GM23338 (cell line): ENCODE measurements around the gene FBXL5. TPM values are rescaled to one million over a fixed set of nuclear protein-coding genes. Genes with fewer than 3 reads are reported as not detected.

ENCODE experiments used
- ATAC-seq: fragments of 200-7000 bp; cut with Tn5 transposase; 3 replicates; pipeline ENCODE4 v1.9.1; 2020
- DNase-seq: peaks from one replicate; pipeline ENCODE4 v3.0.0-alpha.2; 2015; ENCODE audit warnings: low spot score
- H2AFZ ChIP-seq: fragments of 200-600 bp; sonication (generic); 2 replicates; pipeline ENCODE4 v1.8.0; 2016; ENCODE audit warnings: antibody characterized with exemption, mild to moderate bottlenecking, moderate library complexity
- H3F3A ChIP-seq: fragments of 200-600 bp; sonication (generic); replicated peaks from 2 replicates; pipeline ENCODE4 v1.8.0; 2017; ENCODE audit warnings: antibody characterized with exemption, mixed run types, low read depth
- H3K27ac ChIP-seq: fragments of 200-600 bp; sonication (generic); 2 replicates; pipeline ENCODE4 v1.6.1; 2016; ENCODE audit warnings: low read depth
- H3K27me3 ChIP-seq: fragments of 200-600 bp; sonication (generic); 2 replicates; pipeline ENCODE4 v1.8.0; 2016; ENCODE audit warnings: mild to moderate bottlenecking, mixed run types, moderate library complexity; ENCODE audit not compliant: insufficient read depth
- H3K36me3 ChIP-seq: fragments of 200-600 bp; sonication (generic); 2 replicates; pipeline ENCODE4 v1.8.0; 2016; ENCODE audit warnings: mild to moderate bottlenecking; ENCODE audit not compliant: insufficient read depth
- H3K4me1 ChIP-seq: fragments of 200-600 bp; sonication (generic); 2 replicates; pipeline ENCODE4 v1.8.0; 2016; ENCODE audit warnings: mild to moderate bottlenecking, moderate library complexity; ENCODE audit not compliant: insufficient read depth
- H3K4me2 ChIP-seq: fragments of 200-600 bp; sonication (generic); 2 replicates; pipeline ENCODE4 v1.7.1; 2017; ENCODE audit warnings: mixed run types
- H3K4me3 ChIP-seq: fragments of 200-600 bp; sonication (generic); 2 replicates; pipeline ENCODE4 v1.6.1; 2016; ENCODE audit warnings: mixed run types
- H3K79me2 ChIP-seq: fragments of 200-600 bp; sonication (generic); replicated peaks from 2 replicates; pipeline ENCODE4 v1.8.0; 2017; ENCODE audit warnings: mild to moderate bottlenecking; ENCODE audit not compliant: insufficient read depth
- H3K9me2 ChIP-seq: fragments of 200-600 bp; sonication (generic); 2 replicates; pipeline ENCODE4 v1.8.0; 2017; ENCODE audit not compliant: insufficient read depth
- H4K20me1 ChIP-seq: fragments of 200-600 bp; sonication (generic); replicated peaks from 2 replicates; pipeline ENCODE4 v1.8.0; 2017; ENCODE audit warnings: mild to moderate bottlenecking; ENCODE audit not compliant: insufficient read depth
- H3K27ac Mint-ChIP-seq: 2 replicates; pipeline ENCODE4 v1.8.0; 2020; ENCODE audit warnings: inconsistent platforms, mild to moderate bottlenecking, moderate library complexity, mixed read lengths
- H3K27me3 Mint-ChIP-seq: 3 replicates; pipeline ENCODE4 v1.8.0; 2022; ENCODE audit warnings: low read depth, mild to moderate bottlenecking, moderate library complexity, mixed read lengths, inconsistent platforms; ENCODE audit not compliant: insufficient read depth, poor library complexity
- H3K36me3 Mint-ChIP-seq: 3 replicates; pipeline ENCODE4 v1.8.0; 2021; ENCODE audit warnings: low read depth, mild to moderate bottlenecking, inconsistent platforms, moderate library complexity, mixed read lengths
- H3K4me1 Mint-ChIP-seq: 3 replicates; pipeline ENCODE4 v1.8.0; 2020; ENCODE audit warnings: mild to moderate bottlenecking, inconsistent platforms, mixed read lengths
- H3K4me3 Mint-ChIP-seq: 3 replicates; pipeline ENCODE4 v1.8.0; 2021; ENCODE audit warnings: moderate library complexity, mild to moderate bottlenecking, inconsistent platforms, mixed read lengths
- H3K9me3 Mint-ChIP-seq: 3 replicates; pipeline ENCODE4 v1.8.0; 2020; ENCODE audit warnings: moderate library complexity, mild to moderate bottlenecking, inconsistent platforms, mixed read lengths
- CTCF ChIP-seq, 2 experiments: fragments of 200-600 bp in 1 of 2; sonication (generic) in 1 of 2; conservative IDR thresholded peaks; 2 replicates each; pipeline versions ENCODE4 v1.5.1 to v1.6.1; 2016 to 2017; ENCODE audit warnings: antibody characterized with exemption in 2 of 2, low read depth in 2 of 2, mild to moderate bottlenecking in 2 of 2, moderate library complexity in 1 of 2
- NANOG ChIP-seq: IDR thresholded peaks from 2 replicates; pipeline ENCODE4 v1.6.1; 2016; ENCODE audit warnings: antibody characterized with exemption, borderline replicate concordance
- POLR2AphosphoS5 ChIP-seq: IDR thresholded peaks from 2 replicates; pipeline ENCODE4 v1.6.1; 2016; ENCODE audit warnings: antibody characterized with exemption, low read depth
- polyA plus RNA-seq: library from polyadenylated mRNA; unstranded; fragments of >200 nt; fragmentation: Nextera tagmentation; extraction: Ambion mirVana; gene quantifications from 2 replicates; pipeline ENCODE4 v1.2.1, GENCODE V29; 2016
- total RNA-seq: library from RNA; depleted of rRNA; stranded (reverse); fragments of >200 nt; shearing (Covaris generic); gene quantifications from 2 replicates; pipeline ENCODE4 v1.2.3, GENCODE V29; 2014
- TF ChIP-seq, protein P1 (sequence below): fragments of 250-450 bp; sonication (Bioruptor Pico); IDR thresholded peaks from 2 replicates; pipeline ENCODE4 v1.5.0; 2020; ENCODE audit warnings: mild to moderate bottlenecking, moderate library complexity

The FBXL5 gene
- total and polyA plus RNA-seq, 2 experiments from 2014 or later = 55.7 to 81.9 TPM

GRCh38 chr4:15703439-15703838, 48.3 kb upstream of the FBXL5 start:
- Histone ChIP-seq H3F3A (no peaks in the 10 kb centered on the region; the same call in 1 of the 2 replicates), H3K4me3 (peak overlapping the region; percentile 79), H2AFZ (peak overlapping the region; percentile 100), H4K20me1 (no peaks in the 10 kb centered on the region), H3K27ac (no peak overlapping the region), H3K27me3 (peaks cover 11% of the 10 kb centered on the region; the same call in 1 of the 2 replicates), H3K4me1 (peaks cover 18% of the 10 kb centered on the region), H3K36me3 (no peaks in the 10 kb centered on the region), H3K4me2 (peak overlapping the region; percentile 89), H3K79me2 (no peaks in the 10 kb centered on the region), H3K9me2 (no peaks in the 10 kb centered on the region)
- Mint-ChIP-seq H3K36me3 (peaks cover 13% of the 10 kb centered on the region), H3K4me3 (peak overlapping the region; percentile 84), H3K9me3 (peaks cover 17% of the 10 kb centered on the region), H3K27me3 (peaks cover 14% of the 10 kb centered on the region), H3K27ac (no peak overlapping the region), H3K4me1 (peaks cover 20% of the 10 kb centered on the region)
- ATAC-seq (no peak; the same call in 2 of the 3 replicates), DNase-seq (no peak)
- TF ChIP-seq NANOG = no peak
- TF ChIP-seq CTCF (conservative IDR thresholded peaks at IDR 0.05; ENCODE audit: low read depth in 2 of 2) = no peak

DNA sequence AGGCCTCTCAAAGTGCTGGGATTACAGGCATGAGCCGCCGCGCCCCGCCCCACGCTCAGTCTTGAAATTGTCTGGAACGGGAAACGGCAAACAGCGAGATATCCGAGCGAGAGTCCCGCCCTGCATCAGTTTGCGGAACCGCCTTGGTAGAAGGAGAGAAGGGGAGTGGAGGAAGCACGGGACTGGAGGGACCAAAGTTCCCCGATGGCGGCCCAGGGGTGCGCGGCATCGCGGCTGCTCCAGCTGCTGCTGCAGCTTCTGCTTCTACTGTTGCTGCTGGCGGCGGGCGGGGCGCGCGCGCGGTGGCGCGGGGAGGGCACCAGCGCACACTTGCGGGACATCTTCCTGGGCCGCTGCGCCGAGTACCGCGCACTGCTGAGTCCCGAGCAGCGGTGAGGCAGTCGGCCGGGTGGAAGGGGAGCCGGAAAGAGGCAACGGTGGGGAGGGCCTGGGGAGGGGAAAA, 47.8 kb upstream of the FBXL5 start, which contains the start of gene BST1:
Gene BST1 (plus strand): TSS at position 125 of the 463 bp plus-strand sequence. CDS start 80 bp downstream, at position 205.
- peak; percentile 75 for DNase-seq
- H3K4me1 ChIP-seq = peaks cover 18% of the 10 kb centered on the region
- H3K27me3 Mint-ChIP-seq = peaks cover 12% of the 10 kb centered on the region
- peak within 1 kb of the TSS; percentile 100 for H2AFZ ChIP-seq
- no peaks in the 10 kb centered on the region for H3K36me3 ChIP-seq
- H3K9me2 ChIP-seq = no peaks in the 10 kb centered on the region
- peak; percentile 92 for ATAC-seq
- peaks cover 11% of the 10 kb centered on the region; the same call in 1 of the 2 replicates for H3K27me3 ChIP-seq
- H3K4me3 ChIP-seq = peak within 1 kb of the TSS; percentile 79
- peak; percentile 47; the same call in 1 of the 2 replicates for TF ChIP-seq POLR2AphosphoS5
- TF ChIP-seq, protein P1, sequence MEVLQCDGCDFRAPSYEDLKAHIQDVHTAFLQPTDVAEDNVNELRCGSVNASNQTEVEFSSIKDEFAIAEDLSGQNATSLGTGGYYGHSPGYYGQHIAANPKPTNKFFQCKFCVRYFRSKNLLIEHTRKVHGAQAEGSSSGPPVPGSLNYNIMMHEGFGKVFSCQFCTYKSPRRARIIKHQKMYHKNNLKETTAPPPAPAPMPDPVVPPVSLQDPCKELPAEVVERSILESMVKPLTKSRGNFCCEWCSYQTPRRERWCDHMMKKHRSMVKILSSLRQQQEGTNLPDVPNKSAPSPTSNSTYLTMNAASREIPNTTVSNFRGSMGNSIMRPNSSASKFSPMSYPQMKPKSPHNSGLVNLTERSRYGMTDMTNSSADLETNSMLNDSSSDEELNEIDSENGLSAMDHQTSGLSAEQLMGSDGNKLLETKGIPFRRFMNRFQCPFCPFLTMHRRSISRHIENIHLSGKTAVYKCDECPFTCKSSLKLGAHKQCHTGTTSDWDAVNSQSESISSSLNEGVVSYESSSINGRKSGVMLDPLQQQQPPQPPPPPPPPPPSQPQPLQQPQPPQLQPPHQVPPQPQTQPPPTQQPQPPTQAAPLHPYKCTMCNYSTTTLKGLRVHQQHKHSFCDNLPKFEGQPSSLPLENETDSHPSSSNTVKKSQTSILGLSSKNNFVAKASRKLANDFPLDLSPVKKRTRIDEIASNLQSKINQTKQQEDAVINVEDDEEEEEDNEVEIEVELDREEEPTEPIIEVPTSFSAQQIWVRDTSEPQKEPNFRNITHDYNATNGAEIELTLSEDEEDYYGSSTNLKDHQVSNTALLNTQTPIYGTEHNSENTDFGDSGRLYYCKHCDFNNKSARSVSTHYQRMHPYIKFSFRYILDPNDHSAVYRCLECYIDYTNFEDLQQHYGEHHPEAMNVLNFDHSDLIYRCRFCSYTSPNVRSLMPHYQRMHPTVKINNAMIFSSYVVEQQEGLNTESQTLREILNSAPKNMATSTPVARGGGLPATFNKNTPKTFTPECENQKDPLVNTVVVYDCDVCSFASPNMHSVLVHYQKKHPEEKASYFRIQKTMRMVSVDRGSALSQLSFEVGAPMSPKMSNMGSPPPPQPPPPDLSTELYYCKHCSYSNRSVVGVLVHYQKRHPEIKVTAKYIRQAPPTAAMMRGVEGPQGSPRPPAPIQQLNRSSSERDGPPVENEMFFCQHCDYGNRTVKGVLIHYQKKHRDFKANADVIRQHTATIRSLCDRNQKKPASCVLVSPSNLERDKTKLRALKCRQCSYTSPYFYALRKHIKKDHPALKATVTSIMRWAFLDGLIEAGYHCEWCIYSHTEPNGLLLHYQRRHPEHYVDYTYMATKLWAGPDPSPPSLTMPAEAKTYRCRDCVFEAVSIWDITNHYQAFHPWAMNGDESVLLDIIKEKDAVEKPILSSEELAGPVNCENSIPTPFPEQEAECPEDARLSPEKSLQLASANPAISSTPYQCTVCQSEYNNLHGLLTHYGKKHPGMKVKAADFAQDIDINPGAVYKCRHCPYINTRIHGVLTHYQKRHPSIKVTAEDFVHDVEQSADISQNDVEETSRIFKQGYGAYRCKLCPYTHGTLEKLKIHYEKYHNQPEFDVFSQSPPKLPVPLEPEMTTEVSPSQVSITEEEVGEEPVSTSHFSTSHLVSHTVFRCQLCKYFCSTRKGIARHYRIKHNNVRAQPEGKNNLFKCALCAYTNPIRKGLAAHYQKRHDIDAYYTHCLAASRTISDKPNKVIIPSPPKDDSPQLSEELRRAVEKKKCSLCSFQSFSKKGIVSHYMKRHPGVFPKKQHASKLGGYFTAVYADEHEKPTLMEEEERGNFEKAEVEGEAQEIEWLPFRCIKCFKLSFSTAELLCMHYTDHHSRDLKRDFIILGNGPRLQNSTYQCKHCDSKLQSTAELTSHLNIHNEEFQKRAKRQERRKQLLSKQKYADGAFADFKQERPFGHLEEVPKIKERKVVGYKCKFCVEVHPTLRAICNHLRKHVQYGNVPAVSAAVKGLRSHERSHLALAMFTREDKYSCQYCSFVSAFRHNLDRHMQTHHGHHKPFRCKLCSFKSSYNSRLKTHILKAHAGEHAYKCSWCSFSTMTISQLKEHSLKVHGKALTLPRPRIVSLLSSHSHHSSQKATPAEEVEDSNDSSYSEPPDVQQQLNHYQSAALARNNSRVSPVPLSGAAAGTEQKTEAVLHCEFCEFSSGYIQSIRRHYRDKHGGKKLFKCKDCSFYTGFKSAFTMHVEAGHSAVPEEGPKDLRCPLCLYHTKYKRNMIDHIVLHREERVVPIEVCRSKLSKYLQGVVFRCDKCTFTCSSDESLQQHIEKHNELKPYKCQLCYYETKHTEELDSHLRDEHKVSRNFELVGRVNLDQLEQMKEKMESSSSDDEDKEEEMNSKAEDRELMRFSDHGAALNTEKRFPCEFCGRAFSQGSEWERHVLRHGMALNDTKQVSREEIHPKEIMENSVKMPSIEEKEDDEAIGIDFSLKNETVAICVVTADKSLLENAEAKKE = no peak
- no peaks in the 10 kb centered on the region for H3K79me2 ChIP-seq
- peaks cover 20% of the 10 kb centered on the region for H3K4me1 Mint-ChIP-seq
- no peak within 1 kb of the TSS for H3K27ac ChIP-seq
- H3K27ac Mint-ChIP-seq = no peak within 1 kb of the TSS; the same call in 1 of the 2 replicates
- H3K36me3 Mint-ChIP-seq = peaks cover 16% of the 10 kb centered on the region
- H3K4me3 Mint-ChIP-seq = peak within 1 kb of the TSS; percentile 84
- H4K20me1 ChIP-seq = no peaks in the 10 kb centered on the region
- H3K9me3 Mint-ChIP-seq = peaks cover 20% of the 10 kb centered on the region
- H3K4me2 ChIP-seq = peak within 1 kb of the TSS; percentile 89
- H3F3A ChIP-seq = no peaks in the 10 kb centered on the region; the same call in 1 of the 2 replicates
